Measurements from ENCODE around the gene TCEA2. TPM values are rescaled to one million over a fixed set of nuclear protein-coding genes. Genes with fewer than 3 reads are reported as not detected.

The TCEA2 gene
- polyA plus RNA-seq, 1 experiment, result 34.2 TPM

- no peaks in the 10 kb centered on the region for H3K27me3 ChIP-seq (ENCODE audit: control insufficient read depth, insufficient read depth, low read length)
- no peak for DNase-seq (ENCODE audit: low read depth)
- POLR2A ChIA-PET, result no interaction called here
- H3K36me3 ChIP-seq (ENCODE audit: control insufficient read depth, insufficient read depth, low read length), result peaks cover 59% of the 10 kb centered on the region
- no peak overlapping the region for H3K4me3 ChIP-seq (ENCODE audit: low read depth, low read length)
- TF ChIP-seq CTCF (IDR thresholded peaks at IDR 0.05; ENCODE audit: insufficient read depth, low read depth, low read length), result no peak
- CTCF ChIA-PET, result no interaction called here
These were observed 39.4 kb upstream of the TCEA2 start for GRCh38 chr20:64023361-64024140.

- peaks cover 58% of the 10 kb centered on the region for H3K36me3 ChIP-seq (ENCODE audit: control insufficient read depth, insufficient read depth, low read length)
- CTCF ChIA-PET, result no interaction called here
- no peak for TF ChIP-seq CTCF (IDR thresholded peaks at IDR 0.05; ENCODE audit: insufficient read depth, low read depth, low read length)
- DNase-seq (ENCODE audit: low read depth), result no peak
- no peak overlapping the region for H3K4me3 ChIP-seq (ENCODE audit: low read depth, low read length)
- POLR2A ChIA-PET, result no interaction called here
- no peaks in the 10 kb centered on the region for H3K27me3 ChIP-seq (ENCODE audit: control insufficient read depth, insufficient read depth, low read length)
These were observed 38.6 kb upstream of the TCEA2 start for GRCh38 chr20:64024141-64024990.

GRCh38 chr20:64025101-64025825 lies 37.7 kb upstream of the TCEA2 start:
- DNase-seq (ENCODE audit: low read depth), result no peak
- TF ChIP-seq CTCF (IDR thresholded peaks at IDR 0.05; ENCODE audit: insufficient read depth, low read depth, low read length), result no peak
- ChIA-PET CTCF (no interaction called here), POLR2A (no interaction called here)
- Histone ChIP-seq H3K27me3 (ENCODE audit: control insufficient read depth, insufficient read depth, low read length) (no peaks in the 10 kb centered on the region), H3K4me3 (ENCODE audit: low read depth, low read length) (no peak overlapping the region), H3K36me3 (ENCODE audit: control insufficient read depth, insufficient read depth, low read length) (peaks cover 61% of the 10 kb centered on the region)

GRCh38 chr20:64025826-64026412 lies 37.1 kb upstream of the TCEA2 start:
- H3K27me3 ChIP-seq (ENCODE audit: control insufficient read depth, insufficient read depth, low read length), result no peaks in the 10 kb centered on the region
- no peak for TF ChIP-seq CTCF (IDR thresholded peaks at IDR 0.05; ENCODE audit: insufficient read depth, low read depth, low read length)
- H3K36me3 ChIP-seq (ENCODE audit: control insufficient read depth, insufficient read depth, low read length), result peaks cover 61% of the 10 kb centered on the region
- DNase-seq (ENCODE audit: low read depth), result no peak
- no peak overlapping the region for H3K4me3 ChIP-seq (ENCODE audit: low read depth, low read length)
- ChIA-PET CTCF (interaction anchor here (0.6 kb wide), 1 partner anchor 1645 kb away, joined by 4 read pairs; no protein-coding TSS in a partner anchor), POLR2A (no interaction called here)

Data from BJ (cell line).